HG02981 (cell line): ENCODE measurements around the gene CKMT2.
A peak's percentile ranks its signal among the peaks of the same experiment; 100 is the strongest.

ENCODE experiments used
- ATAC-seq: cut with Tn5 transposase; IDR thresholded peaks from one replicate; pipeline ENCODE4 v1.9.1; 2021; ENCODE audit warnings: mild to moderate bottlenecking, moderate library complexity; ENCODE audit not compliant: unreplicated experiment

Gene CKMT2

DNA sequence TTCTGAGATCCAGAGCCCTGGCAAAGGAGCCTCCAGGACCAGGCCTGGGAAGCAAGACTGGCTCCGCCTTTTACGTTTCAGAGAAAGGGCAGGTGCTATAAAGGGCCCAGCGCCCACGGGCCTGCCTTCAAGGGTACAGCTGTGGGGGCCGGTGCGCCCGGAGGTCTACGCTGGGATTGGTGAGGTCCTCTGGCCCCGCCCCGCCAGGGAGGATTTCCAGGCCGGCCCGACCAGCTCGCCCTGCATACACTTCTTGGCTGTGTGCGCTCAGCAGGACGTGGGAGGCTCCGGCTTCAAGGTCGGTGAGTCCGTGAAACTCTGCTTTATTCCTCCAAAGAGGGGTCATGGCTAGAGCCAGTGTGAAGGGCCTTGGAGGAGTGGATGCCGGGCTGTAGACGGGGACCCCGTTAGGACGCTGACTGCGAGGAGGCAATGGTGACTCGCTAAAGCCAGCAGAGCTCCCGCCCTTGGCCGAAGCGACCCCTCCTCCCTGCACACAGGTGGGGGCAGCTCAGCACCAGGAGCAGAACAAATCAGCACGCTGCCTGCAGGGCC, at the start of gene CKMT2:
Gene CKMT2, plus strand, starts transcription at position 243 of the 555 bp plus-strand sequence. CDS start 17,811 bp downstream, outside the sequence.
- ATAC-seq: no peak

DNA sequence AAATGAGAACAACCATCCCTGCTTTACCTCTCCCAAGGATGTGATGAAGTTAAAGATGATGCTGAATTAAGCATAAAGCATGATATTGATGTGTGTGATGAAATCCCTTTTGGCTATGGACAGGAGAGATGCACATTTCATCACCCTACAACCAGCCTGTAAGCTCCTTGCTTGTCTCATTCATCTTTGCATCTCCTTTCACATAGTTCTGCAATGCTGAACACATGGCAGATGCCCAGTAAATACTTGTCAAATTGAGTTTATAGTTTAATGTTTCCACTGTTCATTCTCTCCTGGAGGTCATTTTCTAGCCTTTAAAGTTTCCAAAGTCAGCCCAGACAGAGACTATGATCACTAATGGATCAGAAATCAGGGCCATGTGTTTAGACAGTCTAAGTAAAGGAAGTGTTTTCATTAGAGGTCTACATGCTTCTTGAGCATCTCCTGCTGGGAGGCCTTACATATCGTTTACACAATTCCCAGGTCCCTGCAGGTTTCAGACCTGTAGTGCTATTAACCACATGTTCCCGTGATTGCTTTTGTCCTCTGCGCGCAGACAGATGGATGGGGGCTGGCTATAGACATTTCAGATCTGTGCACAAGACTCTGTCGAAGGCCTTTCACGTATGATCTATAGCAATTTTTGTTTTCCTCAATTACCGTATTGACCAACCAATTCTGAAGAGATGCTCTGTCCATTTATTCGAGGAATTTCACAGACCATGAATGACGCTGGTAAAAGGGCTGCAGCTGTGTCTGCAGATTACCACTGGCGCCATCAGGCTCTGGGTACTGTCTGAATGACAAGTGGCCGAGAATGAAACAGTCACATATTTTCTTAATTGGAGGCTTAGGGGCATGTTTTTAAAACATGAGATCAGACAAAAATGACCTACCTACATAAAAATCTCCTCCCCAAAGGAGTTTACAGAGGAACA, 49.0 kb upstream of the CKMT2 start:
- no peak for ATAC-seq

DNA sequence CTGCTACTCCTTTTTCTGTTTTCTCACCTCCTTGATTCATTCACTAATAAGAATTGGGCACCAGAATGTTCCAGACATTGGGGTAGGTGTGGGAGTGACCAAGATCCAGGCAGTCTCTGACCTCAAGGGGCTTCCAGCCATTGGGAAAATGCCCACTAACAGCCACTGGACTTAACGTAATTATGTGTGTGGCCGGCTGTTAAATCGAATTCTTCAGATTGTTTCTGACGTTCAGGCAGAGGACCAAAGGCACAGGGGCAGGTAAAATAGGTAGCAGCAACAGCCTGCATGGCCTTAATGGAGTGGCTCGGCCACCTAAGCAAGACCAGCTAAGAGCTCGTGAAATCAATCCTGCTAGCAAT, 48.4 kb upstream of the CKMT2 start:
- no peak for ATAC-seq

DNA sequence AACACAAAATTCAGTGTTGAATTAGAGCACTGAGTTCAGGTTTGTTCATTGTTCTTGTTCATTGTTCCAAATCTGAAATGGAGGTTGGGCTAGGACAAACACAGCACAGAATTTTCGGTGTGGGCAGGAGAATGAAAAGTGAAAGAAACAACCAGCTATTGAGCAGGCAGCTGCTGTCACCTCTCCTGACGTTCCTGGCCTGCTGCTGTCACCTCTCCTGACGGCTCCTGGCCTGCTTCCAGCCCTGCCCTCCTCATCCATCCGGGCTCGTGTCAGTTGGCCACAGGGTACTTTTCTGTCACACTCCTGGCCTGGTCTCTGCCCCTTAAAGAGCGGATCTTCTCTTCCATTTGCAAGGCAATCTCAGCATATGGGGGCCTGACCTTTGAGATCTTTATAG, 45.2 kb upstream of the CKMT2 start:
- ATAC-seq: no peak

DNA sequence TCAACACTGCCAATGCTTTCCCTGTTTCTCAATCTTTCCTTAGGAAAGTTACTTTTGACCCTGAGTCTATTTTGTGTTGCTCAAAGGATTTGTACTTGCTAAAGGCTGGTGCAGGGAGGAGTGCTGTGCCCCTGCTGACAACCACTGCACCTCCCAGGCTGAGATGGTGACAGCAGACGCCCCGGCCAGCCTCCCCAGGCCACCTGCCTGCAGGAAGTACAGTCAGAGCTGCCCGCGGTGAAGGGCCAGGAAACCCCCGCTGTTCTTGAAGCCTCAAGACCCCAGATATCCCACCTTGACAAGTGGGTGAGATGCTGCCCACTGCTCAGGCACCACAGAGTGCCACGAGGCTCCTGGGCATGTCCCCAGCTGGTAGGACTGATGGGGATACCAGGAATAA, 44.2 kb upstream of the CKMT2 start:
- ATAC-seq: no peak

DNA sequence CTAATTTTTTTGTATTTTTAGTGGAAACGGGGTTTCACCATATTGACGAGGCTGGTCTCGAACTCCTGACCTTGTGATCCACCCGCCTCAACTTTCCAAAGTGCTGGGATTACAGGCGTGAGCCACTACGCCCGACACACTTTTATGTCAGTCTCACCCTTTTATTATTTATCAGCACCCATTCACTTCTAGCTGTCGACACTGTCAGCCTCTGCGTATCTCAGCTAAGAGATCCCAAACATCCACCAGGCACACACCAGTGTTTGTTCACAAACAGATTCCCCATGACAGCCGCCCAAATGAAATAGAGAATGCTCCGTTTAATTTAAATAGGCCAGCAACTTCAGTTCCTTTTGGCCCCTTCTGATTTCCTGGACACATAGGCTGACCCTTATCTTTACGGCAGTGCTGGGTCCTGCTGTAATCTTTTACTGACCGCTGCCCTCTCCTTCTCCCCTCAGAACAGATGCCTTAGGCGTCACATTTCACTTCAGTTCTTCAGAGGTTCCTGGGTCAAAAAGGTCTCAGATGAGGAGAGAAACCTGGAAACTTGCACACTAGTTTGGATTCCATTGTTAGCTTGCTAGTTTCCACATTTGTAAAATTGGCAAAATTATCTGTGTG, 43.1 kb upstream of the CKMT2 start:
- no peak for ATAC-seq

DNA sequence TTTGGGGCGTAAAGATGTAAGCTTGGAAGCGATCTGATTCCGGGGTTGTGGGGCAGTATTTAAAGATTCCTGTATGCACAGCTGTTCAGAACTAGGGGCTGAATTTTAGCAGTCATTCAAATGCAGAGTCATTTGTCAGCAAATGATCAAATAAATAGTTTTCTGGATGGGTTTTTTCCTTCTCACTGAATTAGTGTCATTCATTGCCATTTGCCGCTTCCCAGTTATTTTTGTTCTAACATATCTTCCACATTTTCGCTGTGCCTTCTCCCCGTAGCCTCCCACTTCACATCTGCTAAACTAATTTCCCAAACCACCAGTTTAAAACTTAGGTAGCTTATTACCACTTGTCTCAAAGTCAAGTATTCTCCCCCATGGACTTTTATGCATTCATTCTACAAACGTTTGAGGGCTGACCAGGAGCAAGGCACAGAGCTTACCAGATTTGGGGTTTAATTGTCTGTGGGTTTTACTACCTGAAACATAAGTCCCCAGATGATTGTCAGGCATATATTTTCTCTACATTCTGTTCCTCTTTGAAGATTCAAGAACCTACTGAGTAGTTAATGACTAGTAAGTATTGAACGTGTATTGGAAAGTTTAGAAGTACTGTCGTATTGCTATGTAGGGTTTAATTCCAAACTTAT, 41.3 kb upstream of the CKMT2 start:
- no peak for ATAC-seq

DNA sequence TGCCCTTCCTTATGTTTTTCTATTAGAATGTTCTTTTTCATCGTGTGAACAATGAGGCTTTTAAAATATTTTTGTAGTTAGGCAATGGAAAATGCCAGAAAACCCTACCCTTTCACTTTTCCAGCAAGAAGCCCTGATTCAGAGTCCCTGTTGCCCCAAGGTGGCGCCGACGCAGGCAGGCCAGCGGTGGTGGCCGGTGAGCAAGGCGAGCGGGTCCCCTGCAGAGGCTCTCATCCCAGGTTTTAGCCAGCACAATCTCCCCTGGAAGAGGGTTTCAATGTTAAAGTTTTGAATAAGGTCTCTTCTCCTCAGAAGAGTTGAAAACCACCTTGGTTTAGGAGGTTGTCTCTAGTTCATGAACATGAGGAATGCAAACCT, 40.8 kb upstream of the CKMT2 start:
- no peak for ATAC-seq

DNA sequence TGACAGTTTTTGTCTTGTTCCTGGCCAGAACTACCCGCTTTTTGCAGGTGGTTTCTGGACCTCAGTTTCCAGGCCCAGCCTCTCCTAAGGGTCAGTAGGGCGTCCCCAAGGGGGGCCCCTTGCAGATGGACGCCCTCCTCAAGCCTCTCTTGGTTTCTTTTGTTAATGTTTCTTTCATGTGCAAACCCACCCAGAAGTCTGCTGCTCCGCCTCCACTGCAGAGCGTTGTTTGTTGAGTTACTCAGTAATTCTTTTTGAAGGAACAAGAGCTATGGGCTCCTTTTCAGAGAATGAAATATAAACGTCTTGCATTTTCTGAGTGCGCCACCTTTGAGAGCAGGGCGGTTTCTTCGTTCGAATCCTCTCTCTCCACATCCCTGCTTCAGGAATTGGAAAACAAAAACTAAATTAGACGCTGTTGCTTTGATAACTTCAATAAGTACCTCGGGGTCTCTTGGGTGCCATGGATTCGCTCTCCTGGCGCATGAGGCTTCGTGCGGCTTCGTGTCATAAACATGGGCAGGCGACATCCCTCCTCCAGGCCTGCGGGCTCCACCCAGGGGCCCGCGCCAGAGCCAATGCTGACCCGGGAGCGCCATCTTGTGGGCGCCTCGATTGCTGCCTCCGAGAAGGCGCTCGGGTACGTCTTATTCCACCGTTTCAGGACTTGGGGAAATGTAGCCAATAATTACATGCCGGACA, 38.3 kb upstream of the CKMT2 start:
- ATAC-seq: peak; percentile 84

DNA sequence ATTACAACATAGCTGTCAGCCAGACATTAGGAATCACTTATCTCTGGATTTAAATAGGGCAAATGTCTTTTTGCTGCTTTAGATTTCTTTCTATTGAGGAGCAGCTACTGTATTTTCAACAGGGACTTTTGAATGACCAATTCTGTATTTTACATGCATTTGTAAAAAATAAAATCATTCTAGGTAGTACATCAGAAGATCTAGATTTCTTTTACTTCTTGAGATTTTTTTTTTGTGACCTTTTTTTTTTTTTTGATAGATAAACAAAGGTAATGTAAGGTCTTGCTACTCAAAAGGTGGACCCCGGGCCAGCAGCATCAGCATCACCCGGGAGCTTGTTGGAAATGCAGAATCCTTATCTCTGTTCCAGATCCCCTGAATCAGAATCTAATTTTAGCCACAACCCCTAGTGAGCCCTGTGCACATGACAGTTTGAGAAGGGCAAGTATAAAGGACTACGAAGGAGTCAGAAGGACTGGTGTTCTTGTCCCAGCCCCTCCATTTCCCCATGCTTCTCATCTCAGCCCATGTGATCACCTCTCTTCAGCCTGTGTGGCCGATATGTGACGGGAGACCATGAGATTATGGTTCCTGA, 37.7 kb upstream of the CKMT2 start:
- ATAC-seq: no peak

DNA sequence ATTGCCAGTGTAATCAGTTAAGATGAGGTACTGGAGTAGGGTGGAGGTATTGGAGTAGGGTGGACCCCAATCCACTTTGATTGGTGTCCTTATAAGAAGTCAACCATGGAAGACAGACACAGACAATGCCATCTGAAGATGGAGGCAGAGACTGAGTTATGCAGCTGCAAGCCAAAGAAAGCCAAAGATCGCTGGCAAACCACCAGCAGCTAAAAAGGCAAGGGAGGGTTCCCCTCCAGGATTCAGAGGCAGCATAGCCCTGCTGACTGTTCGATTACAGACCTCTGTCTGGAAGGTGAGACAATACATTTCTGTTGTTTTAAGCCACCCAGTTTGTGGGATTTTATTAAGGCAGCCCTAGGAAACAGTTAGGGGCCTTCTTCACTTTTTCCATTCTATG, 30.5 kb upstream of the CKMT2 start:
- no peak for ATAC-seq

DNA sequence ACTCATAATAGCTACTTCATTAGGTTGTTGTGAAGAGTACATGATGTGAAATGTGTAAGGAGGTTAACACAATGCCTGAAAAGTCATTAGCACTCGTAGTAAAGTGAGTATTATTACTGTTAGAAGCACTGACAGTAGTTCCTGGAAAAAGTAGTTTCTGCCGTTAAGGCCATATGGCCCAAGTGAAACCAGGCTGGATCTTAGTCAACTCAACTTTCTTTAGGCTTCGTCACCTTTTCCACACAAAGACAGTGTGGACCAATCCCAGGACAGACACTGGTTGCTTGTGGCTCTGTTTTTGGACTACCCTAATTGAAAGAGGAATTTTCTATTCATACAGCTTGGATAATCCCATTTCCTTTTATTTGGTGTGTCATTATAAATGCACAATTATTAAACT, 29.4 kb upstream of the CKMT2 start:
- no peak for ATAC-seq

DNA sequence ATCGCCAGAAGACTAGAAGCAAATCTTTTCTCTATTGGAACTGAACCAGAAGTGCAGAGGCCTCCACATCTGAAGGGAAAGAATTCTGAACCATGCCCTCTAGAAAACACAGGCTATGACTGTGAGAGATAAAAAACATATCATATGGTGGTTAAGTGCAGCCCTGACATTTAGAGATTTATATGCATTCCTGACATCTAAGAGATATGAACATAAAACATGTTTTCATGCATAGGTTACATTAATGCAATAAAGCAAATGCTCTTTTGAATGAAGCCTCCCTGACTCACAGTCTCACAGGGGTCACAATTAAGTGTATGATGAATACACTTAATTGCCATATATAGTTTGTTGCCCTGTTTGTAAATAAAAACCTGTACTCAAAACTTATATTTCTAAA, 28.9 kb upstream of the CKMT2 start:
- ATAC-seq: no peak

DNA sequence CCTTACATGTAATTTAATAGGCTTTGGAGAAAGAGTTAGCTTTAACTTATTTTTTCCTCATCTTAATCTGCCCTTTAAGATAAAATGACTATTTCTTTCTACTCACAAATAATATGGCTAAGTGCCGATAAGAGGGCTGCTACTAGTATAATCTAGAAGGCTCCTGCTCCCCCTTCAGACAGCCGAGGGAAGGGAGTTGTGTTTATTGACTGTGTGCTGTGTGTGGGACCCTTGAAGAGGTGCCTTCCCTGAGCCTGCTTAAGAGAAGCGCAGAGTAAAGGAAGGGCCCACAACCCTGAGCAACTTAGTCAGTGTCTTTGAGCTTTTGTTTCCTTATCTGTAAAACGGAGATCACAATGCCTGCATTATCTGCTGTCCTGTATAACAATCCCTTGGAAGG, 28.1 kb upstream of the CKMT2 start:
- ATAC-seq: no peak

DNA sequence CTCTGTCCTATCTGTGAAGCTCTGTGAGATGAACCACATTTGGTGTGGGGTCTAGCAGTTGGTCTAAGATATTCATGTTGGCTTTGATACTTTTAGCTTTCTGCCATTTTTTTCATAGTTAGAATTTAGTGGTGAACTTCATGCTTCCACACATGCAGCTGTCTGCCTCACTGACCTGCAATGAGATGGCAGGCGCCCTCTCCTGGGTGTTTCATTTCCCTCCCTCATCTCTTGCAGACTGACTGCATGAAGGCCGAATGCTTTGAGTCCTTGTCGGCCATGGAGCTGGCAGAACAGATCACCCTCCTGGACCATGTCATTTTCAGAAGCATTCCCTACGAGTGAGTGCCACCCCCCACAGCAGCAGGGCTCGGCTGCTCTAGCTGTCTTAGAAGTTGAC, 26.1 kb upstream of the CKMT2 start:
- no peak for ATAC-seq

DNA sequence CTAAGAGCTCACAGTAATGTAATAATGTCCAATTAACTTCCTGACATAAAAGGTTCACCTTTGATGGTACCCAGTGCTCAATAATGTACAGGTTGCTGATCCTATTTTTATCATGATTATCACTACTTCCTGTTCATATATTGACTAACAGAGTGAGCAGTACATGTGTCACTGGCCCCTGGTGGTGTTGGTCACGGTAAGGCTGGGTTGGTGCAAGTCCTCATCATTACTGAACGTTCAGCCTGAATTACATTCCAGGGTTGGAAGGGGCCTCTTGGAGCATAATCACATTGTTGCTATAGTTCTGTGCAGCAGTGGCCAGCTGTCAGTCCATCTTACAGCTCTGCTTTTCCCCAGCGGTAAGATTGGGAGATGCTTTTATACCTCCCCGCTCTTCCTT, 24.2 kb upstream of the CKMT2 start:
- ATAC-seq: no peak

DNA sequence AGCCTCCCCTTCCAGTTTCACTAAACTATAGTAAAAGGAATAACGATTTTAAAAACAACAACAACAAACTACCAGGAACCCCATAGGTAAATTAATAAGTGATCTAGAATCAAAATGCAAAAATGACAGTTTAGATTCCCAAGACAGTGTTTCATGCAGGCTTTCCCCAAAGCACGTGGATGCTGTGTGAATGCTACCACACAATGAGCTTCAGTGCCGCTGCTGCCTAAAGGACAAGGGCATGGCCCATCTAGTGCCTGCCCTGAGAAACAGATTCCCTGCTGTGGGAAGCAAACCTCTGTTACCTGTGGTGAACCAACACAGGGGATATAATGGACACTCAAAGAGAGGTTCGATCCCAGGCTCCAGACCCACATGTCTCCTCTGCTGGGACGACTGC, 23.7 kb upstream of the CKMT2 start:
- ATAC-seq: no peak

DNA sequence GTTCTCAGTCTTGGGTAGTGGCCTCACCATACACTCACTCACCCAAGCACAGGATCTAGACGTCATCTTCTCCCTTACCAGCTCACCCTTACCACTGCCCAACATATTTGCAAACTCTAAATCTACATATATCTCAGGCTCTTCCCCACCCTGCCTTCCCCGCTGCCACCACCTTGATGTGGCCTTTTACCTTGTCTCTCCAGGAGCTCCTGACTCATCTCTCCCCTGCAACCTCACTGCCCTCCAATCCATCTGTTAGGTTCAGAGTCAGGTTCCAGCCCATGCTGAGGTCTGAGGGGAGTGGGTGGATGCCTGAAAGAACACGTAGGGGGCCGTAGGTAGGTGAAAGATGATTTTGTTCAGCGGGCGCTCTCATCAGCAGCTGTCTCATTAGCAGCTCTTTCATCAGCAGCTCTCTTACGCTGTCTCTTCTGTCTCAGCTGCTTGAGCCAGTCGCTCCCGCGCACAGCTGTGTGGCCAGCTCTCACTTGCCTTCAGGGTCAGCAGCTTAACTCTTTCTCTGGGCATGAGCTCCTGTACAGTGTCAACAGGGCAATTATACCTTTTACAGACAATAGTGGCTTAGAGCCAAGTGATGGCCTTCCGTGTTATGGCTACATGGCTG, 23.1 kb upstream of the CKMT2 start:
- no peak for ATAC-seq

DNA sequence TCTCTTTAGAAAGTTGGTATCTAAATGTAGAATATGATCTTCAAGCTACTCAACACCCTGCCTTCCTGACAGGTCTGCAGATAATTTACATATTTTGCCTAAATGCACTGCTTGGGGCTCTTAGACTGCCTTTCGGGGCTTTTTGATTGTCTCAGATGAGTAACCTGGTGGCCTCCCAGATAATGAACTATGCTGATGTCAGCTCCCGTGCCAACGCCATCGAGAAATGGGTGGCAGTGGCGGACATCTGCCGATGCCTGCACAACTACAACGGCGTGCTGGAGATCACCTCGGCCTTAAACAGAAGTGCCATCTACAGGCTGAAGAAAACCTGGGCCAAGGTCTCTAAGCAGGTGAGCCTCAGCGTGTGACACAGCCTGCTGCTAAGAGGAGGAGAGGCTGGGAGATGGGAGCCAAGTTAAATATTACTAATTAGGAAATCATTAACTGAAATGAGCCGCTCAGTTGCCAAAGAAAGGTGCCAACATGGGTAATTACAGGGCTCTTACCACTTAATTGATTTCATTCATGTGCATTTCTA, 20.8 kb upstream of the CKMT2 start:
- no peak for ATAC-seq

DNA sequence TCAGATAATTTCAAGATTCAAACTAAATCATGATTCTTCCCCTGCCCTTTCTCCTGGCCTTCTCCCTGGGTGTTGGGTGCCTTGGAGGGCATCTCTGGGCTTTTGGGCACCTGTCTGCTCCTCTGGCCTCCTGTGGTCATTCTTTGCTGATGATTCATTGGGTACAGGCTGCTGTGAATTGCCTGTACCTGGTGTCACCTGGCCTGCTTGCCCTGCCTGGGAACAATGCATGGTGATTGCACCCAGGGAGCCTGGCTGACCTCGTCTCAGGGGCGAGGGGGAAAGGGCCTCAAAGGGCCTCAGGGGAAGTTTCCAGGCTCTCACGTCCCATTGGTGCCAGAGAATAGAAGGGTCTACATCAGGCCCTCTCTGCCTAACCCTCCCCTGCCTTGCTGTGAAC, 20.1 kb upstream of the CKMT2 start:
- ATAC-seq: no peak
